ENCODE data around the gene ASXL3.

Gene ASXL3

DNA sequence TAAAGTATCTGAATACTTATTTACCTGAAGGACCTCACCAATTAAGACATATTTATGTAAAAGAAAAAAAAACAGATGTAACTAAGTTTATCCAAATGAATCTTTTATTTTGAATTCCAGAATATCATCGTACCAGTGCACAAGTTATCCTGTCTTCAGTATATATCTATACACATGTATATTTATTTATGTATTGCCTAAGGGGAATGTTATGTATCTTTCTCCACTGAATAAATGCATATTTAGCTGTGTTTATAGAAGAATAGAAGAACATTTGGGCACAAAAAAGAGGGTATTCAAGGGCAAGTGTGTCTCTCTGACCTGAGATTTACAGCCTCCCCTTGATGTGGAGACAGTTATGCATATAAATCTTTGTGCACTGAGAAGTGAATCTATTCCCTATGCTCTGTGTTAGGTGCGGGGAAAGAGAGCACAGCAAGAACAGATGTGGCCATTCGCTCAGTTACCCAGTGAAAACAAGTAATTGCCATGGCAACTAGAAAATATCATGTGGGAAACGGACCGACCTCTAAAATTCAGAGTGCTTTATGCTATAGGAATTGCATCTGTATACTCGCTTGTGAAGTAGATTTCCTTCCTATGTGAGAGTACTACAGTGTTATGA lies 39.5 kb upstream of the ASXL3 start:
- no peak overlapping the region for H3K9ac ChIP-seq (ENCODE audit: low read length)
- H3K4me2 ChIP-seq (ENCODE audit: low read length), result no peak overlapping the region
- H4K20me1 ChIP-seq (ENCODE audit: insufficient read depth, low read length), result no peaks in the 10 kb centered on the region
- no peaks in the 10 kb centered on the region for H3K4me1 ChIP-seq (ENCODE audit: insufficient read depth, low read length, severe bottlenecking)
- H3K79me2 ChIP-seq (ENCODE audit: insufficient read depth, low read length), result no peaks in the 10 kb centered on the region
- no peak overlapping the region for H2AFZ ChIP-seq (ENCODE audit: low read length)
- no peak overlapping the region for H3K4me3 ChIP-seq (ENCODE audit: low read depth, low read length, poor library complexity, severe bottlenecking)
- TF ChIP-seq EZH2 (IDR thresholded peaks at IDR 0.05; ENCODE audit: borderline replicate concordance, low read length), result no peak
- TF ChIP-seq, protein P1, sequence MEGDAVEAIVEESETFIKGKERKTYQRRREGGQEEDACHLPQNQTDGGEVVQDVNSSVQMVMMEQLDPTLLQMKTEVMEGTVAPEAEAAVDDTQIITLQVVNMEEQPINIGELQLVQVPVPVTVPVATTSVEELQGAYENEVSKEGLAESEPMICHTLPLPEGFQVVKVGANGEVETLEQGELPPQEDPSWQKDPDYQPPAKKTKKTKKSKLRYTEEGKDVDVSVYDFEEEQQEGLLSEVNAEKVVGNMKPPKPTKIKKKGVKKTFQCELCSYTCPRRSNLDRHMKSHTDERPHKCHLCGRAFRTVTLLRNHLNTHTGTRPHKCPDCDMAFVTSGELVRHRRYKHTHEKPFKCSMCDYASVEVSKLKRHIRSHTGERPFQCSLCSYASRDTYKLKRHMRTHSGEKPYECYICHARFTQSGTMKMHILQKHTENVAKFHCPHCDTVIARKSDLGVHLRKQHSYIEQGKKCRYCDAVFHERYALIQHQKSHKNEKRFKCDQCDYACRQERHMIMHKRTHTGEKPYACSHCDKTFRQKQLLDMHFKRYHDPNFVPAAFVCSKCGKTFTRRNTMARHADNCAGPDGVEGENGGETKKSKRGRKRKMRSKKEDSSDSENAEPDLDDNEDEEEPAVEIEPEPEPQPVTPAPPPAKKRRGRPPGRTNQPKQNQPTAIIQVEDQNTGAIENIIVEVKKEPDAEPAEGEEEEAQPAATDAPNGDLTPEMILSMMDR (IDR thresholded peaks at IDR 0.05; ENCODE audit: low read length), result no peak
- no peaks in the 10 kb centered on the region for H3K9me3 ChIP-seq (ENCODE audit: low read length)
- no peak overlapping the region for H3K27ac ChIP-seq (ENCODE audit: low read depth, low read length, poor library complexity, severe bottlenecking)
- no peaks in the 10 kb centered on the region for H3K27me3 ChIP-seq (ENCODE audit: insufficient read depth, low read length)
- H3K9me2 ChIP-seq (ENCODE audit: low read depth, low read length), result no peaks in the 10 kb centered on the region
- H3K36me3 ChIP-seq (ENCODE audit: insufficient read depth, low read length), result no peaks in the 10 kb centered on the region
- H3F3A ChIP-seq (ENCODE audit: insufficient read depth, low read length), result no peaks in the 10 kb centered on the region

DNA sequence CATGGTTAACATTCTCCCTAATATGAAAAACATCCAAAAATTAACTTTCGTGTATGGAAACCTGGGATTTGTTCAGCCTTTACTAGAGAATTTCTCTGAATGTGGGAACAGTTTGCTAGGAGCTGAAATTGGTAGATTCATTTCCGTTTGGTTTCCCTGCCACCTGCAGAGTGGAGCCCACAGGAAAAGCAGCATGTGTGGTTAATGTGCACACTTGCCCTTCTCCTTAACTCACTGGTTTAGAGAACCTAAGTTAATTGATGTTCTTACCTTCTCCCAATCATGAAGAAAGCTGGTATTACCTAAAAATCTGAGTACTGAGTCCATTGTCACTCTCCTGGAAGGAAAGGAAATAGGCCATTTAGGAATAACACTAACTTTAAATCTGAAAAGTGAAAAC lies 37.6 kb upstream of the ASXL3 start:
- Histone ChIP-seq H3K79me2 (ENCODE audit: insufficient read depth, low read length) (no peaks in the 10 kb centered on the region), H3K9me2 (ENCODE audit: low read depth, low read length) (no peaks in the 10 kb centered on the region), H3K4me2 (ENCODE audit: low read length) (no peak overlapping the region), H3F3A (ENCODE audit: insufficient read depth, low read length) (no peaks in the 10 kb centered on the region), H3K9me3 (ENCODE audit: low read length) (no peaks in the 10 kb centered on the region), H3K9ac (ENCODE audit: low read length) (no peak overlapping the region), H3K27me3 (ENCODE audit: insufficient read depth, low read length) (no peaks in the 10 kb centered on the region), H3K4me3 (ENCODE audit: low read depth, low read length, poor library complexity, severe bottlenecking) (no peak overlapping the region), H3K36me3 (ENCODE audit: insufficient read depth, low read length) (no peaks in the 10 kb centered on the region), H3K4me1 (ENCODE audit: insufficient read depth, low read length, severe bottlenecking) (no peaks in the 10 kb centered on the region), H2AFZ (ENCODE audit: low read length) (no peak overlapping the region), H4K20me1 (ENCODE audit: insufficient read depth, low read length) (no peaks in the 10 kb centered on the region), H3K27ac (ENCODE audit: low read depth, low read length, poor library complexity, severe bottlenecking) (no peak overlapping the region)
- TF ChIP-seq, protein P1 (IDR thresholded peaks at IDR 0.05; ENCODE audit: low read length), result no peak
- TF ChIP-seq EZH2 (IDR thresholded peaks at IDR 0.05; ENCODE audit: borderline replicate concordance, low read length), result no peak

DNA sequence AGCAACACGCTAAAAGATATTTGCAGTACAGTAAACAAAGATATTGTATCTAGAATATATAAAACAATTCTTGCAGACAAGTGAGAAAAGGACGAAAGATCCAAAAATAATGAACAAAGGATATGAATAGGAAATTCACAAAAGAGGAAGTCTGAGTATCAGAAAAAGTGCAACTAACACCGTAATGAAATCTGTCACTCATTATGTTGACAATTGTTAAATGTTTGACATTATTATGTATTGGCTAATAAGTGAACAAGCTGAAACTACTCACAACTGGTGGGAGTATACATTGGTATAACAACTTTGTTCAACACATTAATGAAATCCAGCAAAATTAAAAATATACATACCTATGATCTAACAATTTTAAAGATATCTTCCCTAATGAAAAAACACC lies 36.7 kb upstream of the ASXL3 start:
- H3K9ac ChIP-seq (ENCODE audit: low read length), result no peak overlapping the region
- no peaks in the 10 kb centered on the region for H3K79me2 ChIP-seq (ENCODE audit: insufficient read depth, low read length)
- no peaks in the 10 kb centered on the region for H3K9me2 ChIP-seq (ENCODE audit: low read depth, low read length)
- H3K27ac ChIP-seq (ENCODE audit: low read depth, low read length, poor library complexity, severe bottlenecking), result no peak overlapping the region
- H3K9me3 ChIP-seq (ENCODE audit: low read length), result no peaks in the 10 kb centered on the region
- no peaks in the 10 kb centered on the region for H3K27me3 ChIP-seq (ENCODE audit: insufficient read depth, low read length)
- H3F3A ChIP-seq (ENCODE audit: insufficient read depth, low read length), result no peaks in the 10 kb centered on the region
- no peaks in the 10 kb centered on the region for H3K36me3 ChIP-seq (ENCODE audit: insufficient read depth, low read length)
- no peaks in the 10 kb centered on the region for H4K20me1 ChIP-seq (ENCODE audit: insufficient read depth, low read length)
- no peak overlapping the region for H3K4me2 ChIP-seq (ENCODE audit: low read length)
- no peak for TF ChIP-seq EZH2 (IDR thresholded peaks at IDR 0.05; ENCODE audit: borderline replicate concordance, low read length)
- TF ChIP-seq, protein P1 (IDR thresholded peaks at IDR 0.05; ENCODE audit: low read length), result no peak
- H3K4me3 ChIP-seq (ENCODE audit: low read depth, low read length, poor library complexity, severe bottlenecking), result no peak overlapping the region
- H3K4me1 ChIP-seq (ENCODE audit: insufficient read depth, low read length, severe bottlenecking), result no peaks in the 10 kb centered on the region
- H2AFZ ChIP-seq (ENCODE audit: low read length), result no peak overlapping the region

Measured in OCI-LY1 (cell line).